Measurements from ENCODE around the gene AUTS2.
A peak's percentile ranks its signal among the peaks of the same experiment; 100 is the strongest.

The AUTS2 gene

GRCh38 chr7:69600710-69601519 lies 2.6 kb downstream of the AUTS2 start:
- no peak for DNase-seq

GRCh38 chr7:69602522-69602921 lies 4.2 kb downstream of the AUTS2 start:
- no peak for DNase-seq

- DNase-seq: peak; percentile 68
These were observed 5.1 kb downstream of the AUTS2 start for GRCh38 chr7:69603351-69603750.

GRCh38 chr7:69603937-69604494 lies 5.7 kb downstream of the AUTS2 start:
- DNase-seq: no peak

- no peak for DNase-seq
These were observed 6.8 kb downstream of the AUTS2 start for GRCh38 chr7:69605070-69605469.

- no peak for DNase-seq
These were observed 7.3 kb downstream of the AUTS2 start for GRCh38 chr7:69605546-69605945.

GRCh38 chr7:69608049-69608448 lies 9.8 kb downstream of the AUTS2 start:
- DNase-seq: no peak

GRCh38 chr7:69608878-69609277 lies 10.6 kb downstream of the AUTS2 start:
- DNase-seq: no peak

- DNase-seq: no peak
These were observed 11.5 kb downstream of the AUTS2 start for GRCh38 chr7:69609541-69610373.

- DNase-seq: no peak
These were observed 12.3 kb downstream of the AUTS2 start for GRCh38 chr7:69610374-69611084.

GRCh38 chr7:69612981-69613380 lies 14.7 kb downstream of the AUTS2 start:
- DNase-seq: no peak

GRCh38 chr7:69613846-69614245 lies 15.6 kb downstream of the AUTS2 start:
- no peak for DNase-seq

GRCh38 chr7:69615685-69616084 lies 17.4 kb downstream of the AUTS2 start:
- DNase-seq: no peak

- DNase-seq: no peak
These were observed 19.1 kb downstream of the AUTS2 start for GRCh38 chr7:69617364-69617763.

- DNase-seq: no peak
These were observed 20.8 kb downstream of the AUTS2 start for GRCh38 chr7:69619054-69619453.

GRCh38 chr7:69619635-69620034 lies 21.4 kb downstream of the AUTS2 start:
- no peak for DNase-seq

- DNase-seq: no peak
These were observed 21.8 kb downstream of the AUTS2 start for GRCh38 chr7:69620063-69620462.

GRCh38 chr7:69620650-69621049 lies 22.4 kb downstream of the AUTS2 start:
- no peak for DNase-seq

- DNase-seq: no peak
These were observed 23.9 kb downstream of the AUTS2 start for GRCh38 chr7:69622014-69622835.

GRCh38 chr7:69622960-69623359 lies 24.7 kb downstream of the AUTS2 start:
- DNase-seq: no peak

GRCh38 chr7:69624435-69625230 lies 26.4 kb downstream of the AUTS2 start:
- DNase-seq: no peak
